HCT116 (cell line): ENCODE results near the gene LRRN2. TPM values are rescaled to one million over a fixed set of nuclear protein-coding genes. Genes with fewer than 3 reads are reported as not detected.
A peak's percentile ranks its signal among the peaks of the same experiment; 100 is the strongest.

Source experiments
- ATAC-seq: fragments of 200-7000 bp; cut with Tn5 transposase; 2 replicates; pipeline ENCODE4 v1.9.1; 2020; ENCODE audit warnings: mild to moderate bottlenecking, moderate library complexity
- BruUV-seq: library from RNA; stranded (reverse); fragments of 400-500 nt; replicated peaks from 2 replicates; lab custom pipeline; 2021; lab: Mats Ljungman, UMichigan
- CTCF ChIA-PET: fragments of 300-600 bp; sonication (Branson Sonifier 250); formaldehyde crosslinking; loops from one replicate; lab custom pipeline; 2021; ENCODE audit warnings: antibody characterized with exemption; lab: Charles Lee
- POLR2A ChIA-PET: fragments of 300-600, 350-600 bp; sonication (Branson Sonifier 250); formaldehyde crosslinking; loops from one replicate; lab custom pipeline; 2021; ENCODE audit warnings: antibody characterized with exemption; lab: Charles Lee
- RAD21 ChIA-PET, 2 experiments: fragments of 300-600 bp; sonication (Branson Sonifier 250); formaldehyde crosslinking; loops; one replicate each; lab custom pipeline; 2023; ENCODE audit warnings: low total read pairs in 2 of 2; ENCODE audit not compliant: uncharacterized antibody in 2 of 2, unreplicated experiment in 2 of 2, low non-redundant PET in 1 of 2; lab: Charles Lee
- DNase-seq: peaks from one replicate; pipeline ENCODE4 v3.0.0-alpha.2; 2010; ENCODE audit warnings: low read depth, low spot score
- H2AFZ ChIP-seq: fragments of 200-600 bp; shearing (Covaris generic), sonication (generic); 2 replicates; pipeline ENCODE4 v1.6.1; 2017; ENCODE audit warnings: low read depth, mixed run types, mixed read lengths, antibody characterized with exemption, low read length; ENCODE audit not compliant: poor library complexity, severe bottlenecking
- H3K27ac ChIP-seq: 2 replicates; pipeline ENCODE4 v1.5.1; 2012; ENCODE audit warnings: low read depth, low read length
- H3K27me3 ChIP-seq: fragments of 200-600 bp; sonication (generic); 2 replicates; pipeline ENCODE4 v1.6.1; 2016; ENCODE audit warnings: mixed run types, low read length, mixed read lengths; ENCODE audit not compliant: insufficient read depth
- H3K36me3 ChIP-seq, 2 experiments: fragments of 200-500 bp in 1 of 2; fragments of 200-600 bp in 1 of 2; sonication (Bioruptor generic) in 1 of 2; sonication (generic) in 1 of 2; 2 replicates each; pipeline versions ENCODE4 v1.5.1 to v1.6.1; 2014 to 2016; ENCODE audit warnings: low read length in 2 of 2, inconsistent platforms in 1 of 2, mixed read lengths in 1 of 2, mixed run types in 1 of 2; ENCODE audit not compliant: insufficient read depth in 2 of 2, control insufficient read depth in 1 of 2
- H3K4me1 ChIP-seq, 2 experiments: fragments of 200-600 bp in 1 of 2; sonication (generic) in 1 of 2; 2 replicates each; pipeline versions ENCODE4 v1.5.1 to v1.6.1; 2012 to 2017; ENCODE audit warnings: low read length in 2 of 2, inconsistent platforms in 1 of 2, mild to moderate bottlenecking in 1 of 2, mixed read lengths in 1 of 2, mixed run types in 1 of 2, moderate library complexity in 1 of 2; ENCODE audit not compliant: insufficient read depth in 2 of 2, control insufficient read depth in 1 of 2
- H3K4me2 ChIP-seq: fragments of 200-600 bp; sonication (generic); 2 replicates; pipeline ENCODE4 v1.6.1; 2017; ENCODE audit warnings: mixed run types, low read length, mixed read lengths
- H3K4me3 ChIP-seq, 2 experiments: fragments of 200-600 bp in 1 of 2; sonication (generic) in 1 of 2; replicated peaks in 1 of 2; 2 replicates each; pipeline ENCODE4 v1.5.1; 2011 to 2016; ENCODE audit warnings: low read length in 2 of 2, control low read depth in 1 of 2, low read depth in 1 of 2, mild to moderate bottlenecking in 1 of 2, mixed read lengths in 1 of 2, mixed run types in 1 of 2
- H3K79me2 ChIP-seq: fragments of 200-600 bp; sonication (generic); 2 replicates; pipeline ENCODE4 v1.6.1; 2017; ENCODE audit warnings: mild to moderate bottlenecking, mixed run types, low read length, moderate library complexity, mixed read lengths; ENCODE audit not compliant: insufficient read depth
- H3K9ac ChIP-seq: fragments of 200-600 bp; sonication (generic); 2 replicates; pipeline ENCODE4 v1.6.1; 2016; ENCODE audit warnings: low read length, mixed read lengths
- H3K9me2 ChIP-seq: fragments of 200-600 bp; sonication (generic), shearing (Covaris generic); 2 replicates; pipeline ENCODE4 v1.6.1; 2017; ENCODE audit warnings: mixed run types, mild to moderate bottlenecking, moderate library complexity; ENCODE audit not compliant: insufficient read depth
- H3K9me3 ChIP-seq, 2 experiments: fragments of 200-500 bp in 1 of 2; fragments of 200-600 bp in 1 of 2; sonication (Bioruptor generic) in 1 of 2; sonication (generic) in 1 of 2; 2 replicates each; pipeline ENCODE4 v1.6.1; 2014 to 2017; ENCODE audit warnings: low read length in 2 of 2, mixed read lengths in 2 of 2, inconsistent platforms in 1 of 2, low read depth in 1 of 2, mild to moderate bottlenecking in 1 of 2, mixed run types in 1 of 2, moderate library complexity in 1 of 2; ENCODE audit not compliant: control insufficient read depth in 1 of 2, insufficient read depth in 1 of 2
- H4K20me1 ChIP-seq: fragments of 200-600 bp; sonication (generic), shearing (Covaris generic); 2 replicates; pipeline ENCODE4 v1.6.1; 2017; ENCODE audit warnings: mixed run types, mild to moderate bottlenecking, moderate library complexity; ENCODE audit not compliant: insufficient read depth
- CEBPB ChIP-seq: IDR thresholded peaks from 2 replicates; pipeline ENCODE4 v1.6.1; 2012; ENCODE audit warnings: low read depth
- EGR1 ChIP-seq: IDR thresholded peaks from 2 replicates; pipeline ENCODE4 v1.6.1; 2012; ENCODE audit warnings: low read depth
- FOSL1 ChIP-seq: IDR thresholded peaks from 2 replicates; pipeline ENCODE4 v1.6.1; 2012; ENCODE audit warnings: low read depth
- JUND ChIP-seq: IDR thresholded peaks from 2 replicates; pipeline ENCODE4 v1.6.1; 2012
- POLR2AphosphoS5 ChIP-seq: IDR thresholded peaks from 2 replicates; pipeline ENCODE4 v1.6.1; 2011; ENCODE audit warnings: mild to moderate bottlenecking, low read depth, low read length, moderate library complexity
- SIN3A ChIP-seq: IDR thresholded peaks from 2 replicates; pipeline ENCODE4 v1.6.1; 2012; ENCODE audit warnings: low read depth
- TCF7L2 ChIP-seq: IDR thresholded peaks from 2 replicates; pipeline ENCODE4 v1.7.0; 2011; ENCODE audit warnings: borderline replicate concordance, inconsistent platforms; ENCODE audit not compliant: insufficient read depth, insufficient read length; ENCODE audit errors: extremely low read depth
- YY1 ChIP-seq: IDR thresholded peaks from 2 replicates; pipeline ENCODE4 v1.6.1; 2011; ENCODE audit warnings: low read length, low read depth, moderate library complexity, mild to moderate bottlenecking; ENCODE audit not compliant: insufficient replicate concordance; ENCODE audit errors: extremely low read depth
- ZFX ChIP-seq: fragments of 450-650 bp; IDR thresholded peaks from 2 replicates; pipeline ENCODE4 v1.6.1; 2017
- ZNF274 ChIP-seq: fragments of 200-500 bp; sonication (Bioruptor generic); IDR thresholded peaks from 2 replicates; pipeline ENCODE4 v1.6.1; 2014; ENCODE audit warnings: mild to moderate bottlenecking, low read depth, low read length, inconsistent platforms
- intact Hi-C: fragments of 100-400 bp; cut with micrococcal nuclease; formaldehyde crosslinking; loops from 2 replicates; pipeline ENCODE4 v1.10.0; 2022
- total RNA-seq: library from RNA; stranded (reverse); gene quantifications from one replicate; pipeline ENCODE4 v1.2.1, GENCODE V29; 2021; ENCODE audit not compliant: unreplicated experiment
- TF ChIP-seq, protein P1 (sequence below): IDR thresholded peaks from 2 replicates; pipeline ENCODE4 v1.6.1; 2011; ENCODE audit warnings: mild to moderate bottlenecking, low read length, moderate library complexity; ENCODE audit not compliant: insufficient replicate concordance; ENCODE audit errors: extremely low read depth

The LRRN2 gene
- total RNA-seq, 1 experiment from 2014 or later: 3.2 TPM

- TF ChIP-seq, protein P1, sequence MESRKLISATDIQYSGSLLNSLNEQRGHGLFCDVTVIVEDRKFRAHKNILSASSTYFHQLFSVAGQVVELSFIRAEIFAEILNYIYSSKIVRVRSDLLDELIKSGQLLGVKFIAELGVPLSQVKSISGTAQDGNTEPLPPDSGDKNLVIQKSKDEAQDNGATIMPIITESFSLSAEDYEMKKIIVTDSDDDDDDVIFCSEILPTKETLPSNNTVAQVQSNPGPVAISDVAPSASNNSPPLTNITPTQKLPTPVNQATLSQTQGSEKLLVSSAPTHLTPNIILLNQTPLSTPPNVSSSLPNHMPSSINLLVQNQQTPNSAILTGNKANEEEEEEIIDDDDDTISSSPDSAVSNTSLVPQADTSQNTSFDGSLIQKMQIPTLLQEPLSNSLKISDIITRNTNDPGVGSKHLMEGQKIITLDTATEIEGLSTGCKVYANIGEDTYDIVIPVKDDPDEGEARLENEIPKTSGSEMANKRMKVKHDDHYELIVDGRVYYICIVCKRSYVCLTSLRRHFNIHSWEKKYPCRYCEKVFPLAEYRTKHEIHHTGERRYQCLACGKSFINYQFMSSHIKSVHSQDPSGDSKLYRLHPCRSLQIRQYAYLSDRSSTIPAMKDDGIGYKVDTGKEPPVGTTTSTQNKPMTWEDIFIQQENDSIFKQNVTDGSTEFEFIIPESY: no peak
- no peak for TF ChIP-seq YY1
- no peak for TF ChIP-seq CEBPB
- TF ChIP-seq EGR1: no peak
- no peak for TF ChIP-seq SIN3A
- TF ChIP-seq ZNF274: no peak
- no peak for TF ChIP-seq FOSL1
- no peak for TF ChIP-seq TCF7L2
- TF ChIP-seq ZFX: no peak
- no peak for TF ChIP-seq JUND
Measured at GRCh38 chr1:204688007-204688406, 2.5 kb upstream of the LRRN2 start (continued).

DNA sequence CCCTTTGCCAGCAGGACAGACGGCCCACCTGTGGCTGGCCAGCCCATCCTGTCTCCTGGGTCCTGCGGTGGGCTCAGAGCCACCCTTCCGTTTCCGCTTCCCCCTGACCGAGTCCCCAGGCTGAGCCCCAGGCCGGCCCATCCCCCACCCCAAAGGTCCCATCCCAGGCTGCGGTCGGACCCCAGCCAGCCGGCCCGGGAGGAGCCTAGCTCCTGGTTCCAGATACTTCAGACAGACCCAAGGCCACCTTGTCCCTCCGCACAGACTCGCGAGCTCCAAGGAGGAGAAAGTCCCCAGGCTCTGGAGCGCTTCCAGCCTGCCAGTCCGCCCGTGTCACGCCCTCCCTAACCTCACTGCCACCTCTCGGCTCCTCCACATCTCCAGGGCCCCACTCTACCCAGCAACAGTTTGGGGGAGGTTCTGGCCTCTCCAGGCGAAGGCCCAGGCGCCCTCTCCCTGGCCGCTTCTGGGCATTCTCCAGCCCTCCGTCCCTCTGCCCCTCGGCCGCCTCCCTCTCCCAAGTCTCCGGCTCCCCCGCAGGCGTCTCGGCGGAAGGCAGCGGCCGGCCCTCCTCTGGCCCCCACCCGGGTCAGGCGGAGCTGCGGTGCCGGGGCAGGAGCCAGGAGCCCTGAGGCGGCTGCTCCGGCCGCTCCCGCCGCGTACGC is 835 bp downstream of the LRRN2 start:
- Histone ChIP-seq H4K20me1 (no peaks in the 10 kb centered on the region), H2AFZ (peak overlapping the region; percentile 54), H3K4me3 (peak overlapping the region; percentile 53 to 72), H3K79me2 (no peaks in the 10 kb centered on the region), H3K27ac (peak overlapping the region; percentile 57; the same call in 1 of the 2 replicates), H3K4me1 (peaks cover 6 to 16% of the 10 kb centered on the region in 2 experiments; a peak in 3 of 4 replicates), H3K9ac (peak overlapping the region; percentile 66), H3K27me3 (no peaks in the 10 kb centered on the region), H3K36me3 (no peaks in the 10 kb centered on the region), H3K9me3 (no peaks in the 10 kb centered on the region), H3K9me2 (no peaks in the 10 kb centered on the region), H3K4me2 (peak overlapping the region; percentile 91)
- BruUV-seq: no TSS peak
- DNase-seq (no peak), ATAC-seq (peak; percentile 67)
- RAD21 ChIA-PET: no interaction called here
- intact Hi-C loops: no loop called here
- 0 out of 2 replicates have a peak, but pooled peaks have one; percentile 26 for TF ChIP-seq POLR2AphosphoS5
- TF ChIP-seq, protein P1: no peak
- CTCF ChIA-PET: no interaction called here
- POLR2A ChIA-PET: no interaction called here
